Neural progenitor cell (in vitro differentiated cells): ENCODE data around the gene CBR3.

Experiments used
- CTCF ChIP-seq: fragments of 200-600 bp; sonication (generic); IDR thresholded peaks from 2 replicates; pipeline ENCODE4 v1.5.1; 2017; ENCODE audit warnings: antibody characterized with exemption, mild to moderate bottlenecking
- EZH2phosphoT487 ChIP-seq: fragments of 200-600 bp; sonication (generic); IDR thresholded peaks from 2 replicates; pipeline ENCODE4 v1.6.1; 2017; ENCODE audit warnings: antibody characterized with exemption

DNA sequence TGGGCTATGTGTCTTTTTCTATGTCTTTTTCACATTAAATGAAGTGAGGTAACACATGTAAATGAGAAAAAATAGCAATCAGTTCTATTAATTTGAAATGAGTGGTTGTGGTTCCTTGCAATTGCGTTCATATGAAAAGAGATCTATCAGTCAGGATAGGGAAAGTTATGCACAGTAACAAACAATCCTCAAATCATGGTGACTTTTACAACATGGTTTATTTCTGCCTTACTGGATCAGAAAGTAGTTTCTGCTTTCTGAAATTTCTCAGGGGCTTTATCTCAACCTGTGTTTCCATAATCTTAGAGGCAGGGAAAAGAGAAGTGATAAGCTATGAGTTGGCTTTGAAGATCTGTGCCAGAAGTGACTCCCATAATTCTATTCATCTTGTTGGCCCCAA is 60.7 kb downstream of the CBR3 start:
- no peak for TF ChIP-seq EZH2phosphoT487
- no peak for TF ChIP-seq CTCF
